Superior temporal gyrus (tissue), 1 donor: ENCODE measurements around the gene PLCB1.

Experiments
- DNase-seq: peaks from one replicate; pipeline ENCODE4 v3.0.0-alpha.2; 2016; ENCODE audit errors: extremely low spot score

The PLCB1 gene

GRCh38 chr20:8129211-8129976 is 2.7 kb upstream of the PLCB1 start:
- DNase-seq = no peak

- no peak for DNase-seq
Measured at GRCh38 chr20:8130840-8131526, 1.1 kb upstream of the PLCB1 start.

- DNase-seq = no peak
Measured at GRCh38 chr20:8132484-8133309, 631 bp downstream of the PLCB1 start.

- no peak for DNase-seq
Measured at GRCh38 chr20:8133310-8133768, 1.3 kb downstream of the PLCB1 start.

- DNase-seq = no peak
Measured at GRCh38 chr20:8133851-8134451, 1.9 kb downstream of the PLCB1 start.

- no peak for DNase-seq
Measured at GRCh38 chr20:8139899-8140298, 7.8 kb downstream of the PLCB1 start.

GRCh38 chr20:8143474-8143873 is 11.4 kb downstream of the PLCB1 start:
- DNase-seq = no peak

- DNase-seq = no peak
Measured at GRCh38 chr20:8144282-8145245, 12.5 kb downstream of the PLCB1 start.

- no peak for DNase-seq
Measured at GRCh38 chr20:8145246-8146168, 13.4 kb downstream of the PLCB1 start.

- DNase-seq = no peak
Measured at GRCh38 chr20:8147476-8147875, 15.4 kb downstream of the PLCB1 start.

- no peak for DNase-seq
Measured at GRCh38 chr20:8148501-8148900, 16.4 kb downstream of the PLCB1 start.

- DNase-seq = no peak
Measured at GRCh38 chr20:8150591-8150990, 18.5 kb downstream of the PLCB1 start.

GRCh38 chr20:8151372-8151771 is 19.3 kb downstream of the PLCB1 start:
- peak; percentile 22 for DNase-seq

- DNase-seq = peak; percentile 74
Measured at GRCh38 chr20:8152183-8152582, 20.1 kb downstream of the PLCB1 start.

- DNase-seq = no peak
Measured at GRCh38 chr20:8152847-8153246, 20.8 kb downstream of the PLCB1 start.

- peak; percentile 20 for DNase-seq
Measured at GRCh38 chr20:8153281-8153908, 21.3 kb downstream of the PLCB1 start.

- DNase-seq = no peak
Measured at GRCh38 chr20:8154638-8155037, 22.6 kb downstream of the PLCB1 start.

- DNase-seq = no peak
Measured at GRCh38 chr20:8155229-8155628, 23.2 kb downstream of the PLCB1 start.

- no peak for DNase-seq
Measured at GRCh38 chr20:8155812-8156211, 23.7 kb downstream of the PLCB1 start.
